Central memory CD4-positive, alpha-beta T cell (primary cell): ENCODE measurements around the gene RNF34.
A peak's percentile ranks its signal among the peaks of the same experiment; 100 is the strongest.
"Not testable (repeated sequence)": the region's sequence is repeated elsewhere in the genome, so short reads cannot be mapped to it uniquely, and the experiment has no call there.

Source experiments
- DNase-seq: peaks from one replicate; pipeline ENCODE4 v3.0.0; 2022
- total RNA-seq, 3 experiments: gene quantifications; one replicate each; lab custom pipeline; 2026; lab: John Stamatoyannopoulos, UW

The RNF34 gene
- 72.7 to 95.6 (median 77.8) reads per million in 3 experiments for total RNA-seq

DNA sequence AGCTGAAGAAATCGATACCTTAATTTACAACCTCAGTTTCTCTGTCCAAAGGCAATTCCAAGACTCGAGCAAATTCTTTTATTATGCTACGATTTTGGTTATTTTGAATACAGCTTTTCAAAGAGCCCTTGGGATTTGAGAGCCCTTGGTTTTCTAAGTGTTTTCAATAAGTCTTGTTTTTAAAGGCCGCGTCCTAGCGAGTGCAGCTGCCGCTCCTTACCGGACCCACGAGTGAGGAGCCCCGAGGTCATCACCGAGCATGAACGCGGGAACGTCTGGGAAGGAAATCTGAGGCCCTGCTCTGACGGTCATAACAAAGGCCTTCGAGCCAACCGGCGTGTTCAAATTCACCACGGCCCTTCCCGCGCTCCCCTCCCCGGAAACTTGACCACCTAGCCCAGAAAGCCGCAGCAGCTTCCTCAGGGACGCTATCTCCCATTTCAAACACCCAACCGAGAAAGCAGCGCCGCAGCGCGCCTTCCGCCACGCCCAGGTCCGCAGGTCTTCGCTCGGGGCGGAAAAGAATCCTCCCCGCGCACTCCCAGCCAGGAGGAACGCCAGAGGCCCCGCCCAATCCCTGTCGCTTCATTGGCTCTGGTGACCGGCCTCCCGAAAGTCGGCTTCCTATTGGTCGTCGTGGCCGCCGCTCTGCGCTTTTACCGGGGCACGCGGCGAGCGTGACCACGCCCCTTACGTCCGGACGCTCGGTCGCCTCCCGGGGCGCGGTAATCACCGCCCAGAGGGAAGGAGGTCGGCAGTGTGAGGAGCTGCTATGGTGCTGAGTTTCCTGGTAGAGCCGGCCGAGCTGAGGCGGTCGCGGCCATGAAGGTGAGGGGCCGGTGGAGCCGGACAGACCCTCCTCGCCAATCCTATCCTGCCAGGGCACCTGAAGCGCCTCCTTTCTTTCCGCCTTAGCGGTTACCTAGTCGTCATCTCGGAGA lies at the start of gene RNF34:
Gene RNF34 (plus strand): TSS at position 728 of the 941 bp plus-strand sequence. CDS start 95 bp downstream, at position 823.
- peak; percentile 97 for DNase-seq

- DNase-seq: peak; percentile 91
These were observed 47.9 kb upstream of the RNF34 start, which contains the start of gene ANAPC5 for GRCh38 chr12:121351820-121352681. ANAPC5 (minus strand) TSS chr12:121352411; CDS start chr12:121352340, 71 bp downstream.

- no peak for DNase-seq
These were observed 47.3 kb upstream of the RNF34 start for GRCh38 chr12:121352682-121353018.

DNA sequence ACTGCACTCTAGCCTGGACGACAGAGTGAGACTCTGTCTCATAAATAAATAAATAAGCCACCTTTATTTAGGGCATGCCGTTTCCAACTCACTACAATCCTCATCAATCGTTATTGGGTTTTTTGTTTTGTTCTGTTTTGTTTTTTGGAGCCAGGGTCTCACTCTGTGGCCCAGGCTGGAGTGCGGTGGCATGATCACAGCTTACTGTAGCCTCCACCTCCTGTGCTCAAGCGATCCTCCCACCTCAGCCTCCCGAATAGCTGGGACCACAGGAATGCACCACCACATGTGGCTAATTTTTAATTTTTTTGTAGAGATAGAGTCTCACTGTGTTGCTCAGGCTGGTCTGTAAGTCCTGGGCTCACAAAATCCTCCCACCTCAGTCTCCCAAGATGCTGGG lies 44.1 kb upstream of the RNF34 start:
- no peak for DNase-seq

DNA sequence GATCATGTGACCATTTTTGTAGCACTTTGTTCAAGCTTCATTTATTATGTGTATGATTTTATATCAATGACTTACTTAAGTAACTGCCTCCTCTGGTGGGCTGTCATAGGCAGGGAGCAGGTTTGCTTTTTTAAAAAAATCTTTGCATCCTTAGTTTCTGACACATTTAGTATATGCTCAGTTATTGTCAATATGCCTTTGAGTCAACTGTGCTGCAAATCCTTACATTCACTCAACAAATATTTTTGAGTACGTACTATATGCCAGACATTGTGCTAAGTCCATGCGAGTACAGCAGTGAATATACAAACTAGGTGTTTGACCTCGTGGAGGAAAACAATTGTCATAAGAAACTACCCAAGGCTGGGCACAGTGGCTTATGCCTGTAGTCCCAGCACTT lies 43.3 kb upstream of the RNF34 start:
- DNase-seq: no peak

GRCh38 chr12:121357331-121357730 lies 42.6 kb upstream of the RNF34 start:
- no peak for DNase-seq

DNA sequence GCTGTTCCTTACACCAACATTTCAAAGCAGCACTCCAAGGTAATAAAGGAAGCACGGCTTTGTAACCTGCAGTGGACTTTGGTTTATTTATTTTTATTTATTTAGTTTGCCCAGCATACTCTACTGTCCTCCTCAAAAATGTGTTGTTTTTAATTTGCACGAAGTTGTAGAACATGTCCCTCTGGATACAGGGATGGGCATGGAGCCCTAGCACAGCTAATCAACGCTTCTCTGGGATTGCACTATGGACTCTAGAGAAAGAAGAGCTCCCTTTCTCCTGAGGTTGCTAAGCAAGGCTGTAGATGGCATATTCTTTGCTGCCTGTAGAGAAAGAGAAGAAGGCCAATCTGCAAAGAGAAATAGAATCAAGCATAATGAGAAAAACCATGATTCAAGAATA lies 41.8 kb upstream of the RNF34 start:
- no peak for DNase-seq

DNA sequence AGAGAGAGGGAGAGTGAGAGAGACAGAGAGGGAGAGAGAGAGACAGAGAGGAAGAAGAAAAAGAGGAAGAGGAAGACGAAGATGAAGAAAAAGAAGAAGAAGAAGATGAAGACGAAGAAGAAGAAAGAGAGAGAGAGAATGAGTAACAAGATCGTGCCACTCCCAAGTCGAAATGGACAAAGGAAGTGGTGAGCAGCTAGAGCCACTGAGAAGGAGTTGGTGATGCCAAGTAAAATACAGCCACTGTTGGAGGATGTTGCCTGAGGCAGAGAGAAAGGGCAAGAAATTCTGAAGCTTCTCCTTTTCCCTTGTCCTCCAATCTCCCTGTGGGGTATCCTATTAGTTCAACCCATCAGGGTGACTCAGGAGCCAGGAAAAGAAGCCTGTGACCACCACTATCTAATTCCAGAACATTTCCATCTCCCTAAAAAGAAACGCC lies 35.2 kb upstream of the RNF34 start:
- no peak for DNase-seq

DNA sequence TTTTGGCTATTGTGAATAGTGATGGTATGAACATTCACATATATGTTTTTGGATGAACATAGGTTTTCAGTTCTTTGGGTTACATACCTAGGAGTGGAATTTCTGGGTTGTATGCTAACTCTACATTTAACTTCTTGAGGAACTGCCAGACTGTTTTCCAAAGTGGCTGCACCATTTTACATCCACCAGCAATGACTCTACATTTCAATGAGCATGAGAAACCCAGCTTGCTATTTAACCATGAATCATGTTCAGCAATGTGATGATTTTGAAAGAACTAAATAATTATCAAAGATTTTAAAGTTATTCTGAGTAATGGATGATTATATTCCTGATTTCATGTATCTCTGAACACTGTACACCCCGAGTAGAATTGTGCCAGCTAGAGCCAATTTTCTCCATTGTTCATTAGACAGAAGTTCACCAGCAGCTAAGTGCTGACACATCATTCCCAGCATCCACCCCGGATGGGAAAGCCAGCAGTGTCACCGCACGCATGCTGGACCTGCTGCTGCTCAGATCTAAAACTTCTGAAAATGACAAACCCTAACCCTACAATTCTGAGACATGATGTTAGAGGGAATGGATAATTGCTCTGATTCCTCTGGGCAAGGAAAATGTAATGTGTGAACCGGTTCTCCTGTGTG lies 34.4 kb upstream of the RNF34 start:
- no peak for DNase-seq

DNA sequence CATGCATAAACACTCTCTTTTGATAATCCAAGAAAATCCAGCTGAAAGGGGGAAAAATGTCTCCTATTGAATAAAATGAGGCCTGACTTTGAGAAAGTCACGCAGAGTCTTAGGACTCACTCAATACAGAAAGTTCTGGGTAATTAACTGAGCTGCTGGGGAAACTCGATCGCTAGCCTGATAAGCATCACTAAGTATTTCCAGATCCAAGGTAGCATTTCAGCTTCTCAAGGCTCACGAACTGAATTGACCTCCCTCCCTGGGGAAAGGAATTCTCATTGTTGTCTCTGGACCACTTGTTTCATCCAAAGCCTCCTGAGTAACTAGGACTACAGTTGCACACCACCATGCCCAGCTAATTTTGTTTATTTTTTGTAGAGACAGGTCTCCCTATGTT lies 33.9 kb upstream of the RNF34 start:
- no peak for DNase-seq

- DNase-seq: no peak
These were observed 28.5 kb upstream of the RNF34 start for GRCh38 chr12:121371404-121371803.

- DNase-seq: no peak
These were observed 26.2 kb upstream of the RNF34 start for GRCh38 chr12:121373755-121374154.

- DNase-seq: not testable (repeated sequence)
These were observed 25.6 kb upstream of the RNF34 start for GRCh38 chr12:121374336-121374735.

DNA sequence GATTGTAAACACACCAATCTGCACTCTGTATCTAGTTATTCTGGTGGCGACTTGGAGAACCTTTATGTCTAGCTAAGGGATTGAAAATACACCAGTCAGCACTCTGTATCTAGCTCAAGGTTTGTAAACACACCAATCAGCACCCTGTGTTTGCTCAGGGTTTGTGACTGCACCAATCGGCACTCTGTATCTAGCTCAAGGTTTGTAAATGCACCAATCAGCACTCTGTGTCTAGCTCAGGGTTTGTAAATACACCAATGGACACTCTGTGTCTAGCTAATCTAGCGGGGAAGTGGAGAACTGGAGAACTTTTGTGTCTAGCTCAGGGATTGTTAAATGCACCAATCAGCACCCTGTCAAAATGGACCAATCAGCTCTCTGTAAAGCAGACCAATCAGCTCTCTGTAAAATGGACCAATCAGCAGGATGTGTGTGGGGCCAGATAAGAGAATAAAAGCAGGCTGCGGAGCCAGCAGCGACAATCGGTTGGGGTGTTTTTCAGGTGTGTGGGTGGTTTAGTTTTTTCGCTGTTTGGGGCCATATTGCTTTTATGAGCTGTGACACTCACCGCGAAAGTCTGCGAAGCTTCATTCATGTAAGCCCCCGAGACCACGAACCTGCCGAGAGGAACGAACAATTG lies 24.9 kb upstream of the RNF34 start:
- DNase-seq: not testable (repeated sequence)

GRCh38 chr12:121376754-121377697 lies 22.9 kb upstream of the RNF34 start:
- DNase-seq: no peak

- DNase-seq: no peak
These were observed 21.2 kb upstream of the RNF34 start for GRCh38 chr12:121378736-121379135.

DNA sequence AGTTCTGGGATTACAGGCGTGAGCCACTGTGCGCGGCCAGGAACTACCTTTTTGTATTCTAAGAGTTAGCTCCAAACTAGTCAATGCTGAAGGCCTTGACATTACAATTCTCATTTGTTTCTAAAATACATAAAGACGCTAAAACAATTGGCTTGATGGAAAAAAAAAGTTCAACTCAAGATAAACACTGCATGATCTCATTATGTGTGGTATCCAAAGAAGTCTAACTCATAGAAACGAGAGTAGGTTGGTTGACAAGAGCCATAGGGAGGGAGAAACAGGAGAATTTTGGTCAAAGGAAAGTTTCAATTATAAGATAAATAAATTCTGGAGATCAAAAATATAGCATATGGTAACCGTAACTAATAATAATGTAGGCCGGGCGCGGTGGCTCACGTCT lies 20.0 kb upstream of the RNF34 start:
- no peak for DNase-seq

GRCh38 chr12:121383601-121384021 lies 16.3 kb upstream of the RNF34 start:
- DNase-seq: no peak

GRCh38 chr12:121384891-121385290 lies 15.0 kb upstream of the RNF34 start:
- not testable (repeated sequence) for DNase-seq

DNA sequence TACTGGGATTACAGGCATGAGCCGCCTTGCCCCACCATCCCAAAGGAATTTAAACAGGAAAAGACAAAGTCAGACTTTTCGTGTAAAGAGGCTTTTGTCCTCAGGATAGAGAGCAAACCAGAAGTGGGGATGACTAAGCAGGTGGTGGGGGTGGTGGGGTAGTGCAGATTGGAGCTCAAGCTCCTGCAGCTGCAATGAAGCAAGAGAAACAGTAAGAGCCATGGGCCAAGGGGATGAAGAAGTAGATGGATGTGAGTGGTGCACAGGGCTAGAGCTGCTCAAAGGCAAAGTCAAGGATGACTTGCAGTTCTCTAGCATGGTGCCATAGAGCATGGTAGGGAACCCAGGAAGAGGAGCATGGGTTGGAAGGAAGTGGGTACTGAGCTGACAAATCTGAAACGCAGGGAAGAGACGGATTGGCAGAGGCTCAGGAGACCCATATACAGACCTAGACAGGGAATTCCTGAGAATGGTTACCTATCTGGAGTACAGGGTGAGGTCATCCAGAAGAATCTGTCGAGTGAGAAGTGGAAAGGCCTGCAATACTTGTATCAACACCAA lies 11.4 kb upstream of the RNF34 start:
- DNase-seq: no peak

DNA sequence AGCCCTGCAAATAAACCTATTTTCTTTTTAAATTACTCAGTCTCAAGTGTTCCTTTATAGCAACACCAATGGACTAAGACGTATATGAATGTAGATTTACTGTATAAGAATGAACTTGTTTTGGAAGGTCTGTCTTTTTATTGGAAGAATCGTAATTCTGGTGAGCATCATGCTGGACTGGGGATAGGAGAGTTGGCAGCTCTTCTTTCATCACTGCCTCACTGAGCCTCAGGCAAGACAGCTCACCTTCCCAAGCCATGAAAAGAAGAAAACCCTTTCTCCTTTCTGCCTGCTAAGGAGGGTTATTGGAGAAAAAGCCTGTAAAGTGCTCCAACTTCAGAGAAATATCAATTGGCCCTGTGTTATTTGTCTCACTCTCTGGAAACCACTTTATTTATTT lies 9.1 kb upstream of the RNF34 start:
- no peak for DNase-seq
